GM19463 (cell line): ENCODE results near the gene ZFAND2A.
"Not testable (repeated sequence)": the region's sequence is repeated elsewhere in the genome, so short reads cannot be mapped to it uniquely, and the experiment has no call there.

Experiments
- ATAC-seq: cut with Tn5 transposase; IDR thresholded peaks from one replicate; pipeline ENCODE4 v1.9.1; 2021; ENCODE audit warnings: mild to moderate bottlenecking, moderate library complexity; ENCODE audit not compliant: unreplicated experiment

ZFAND2A gene

DNA sequence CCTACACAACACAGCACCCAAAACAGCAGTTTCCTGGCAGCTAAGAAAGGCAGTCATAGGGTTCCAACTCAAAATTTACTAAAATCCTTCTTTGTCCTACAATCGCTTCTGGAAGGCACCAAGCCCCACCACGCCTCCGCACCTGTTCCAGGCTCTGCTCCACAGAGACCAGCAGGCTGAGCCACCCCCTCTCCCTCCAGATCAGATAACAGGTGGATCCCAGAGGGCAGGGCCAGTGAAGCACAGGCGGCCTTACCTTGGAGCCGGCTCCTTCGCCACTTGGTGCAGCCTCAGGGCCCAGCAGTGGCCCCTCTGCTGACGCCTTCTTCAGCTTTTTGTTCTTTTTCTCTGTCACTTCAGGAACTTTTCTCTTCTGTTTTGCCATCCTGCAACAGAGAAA lies 33.0 kb downstream of the ZFAND2A start:
- no peak for ATAC-seq

DNA sequence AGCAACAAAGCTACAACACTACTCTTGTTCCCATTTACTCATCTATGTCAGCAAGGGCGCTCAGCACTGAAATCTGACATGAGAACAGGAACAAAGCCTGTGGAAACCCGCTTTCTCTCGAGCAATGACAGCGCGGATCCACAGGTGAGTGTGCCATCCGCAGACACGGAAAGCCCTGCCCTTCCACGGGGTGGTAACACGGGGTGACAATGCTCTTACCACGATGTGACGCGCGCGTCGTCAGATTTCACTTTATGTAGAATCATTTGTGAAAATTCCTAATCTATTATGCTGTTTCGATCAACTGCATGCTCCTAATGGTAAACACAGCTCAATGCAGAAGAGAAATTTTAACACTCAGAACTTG lies 34.4 kb downstream of the ZFAND2A start:
- no peak for ATAC-seq

DNA sequence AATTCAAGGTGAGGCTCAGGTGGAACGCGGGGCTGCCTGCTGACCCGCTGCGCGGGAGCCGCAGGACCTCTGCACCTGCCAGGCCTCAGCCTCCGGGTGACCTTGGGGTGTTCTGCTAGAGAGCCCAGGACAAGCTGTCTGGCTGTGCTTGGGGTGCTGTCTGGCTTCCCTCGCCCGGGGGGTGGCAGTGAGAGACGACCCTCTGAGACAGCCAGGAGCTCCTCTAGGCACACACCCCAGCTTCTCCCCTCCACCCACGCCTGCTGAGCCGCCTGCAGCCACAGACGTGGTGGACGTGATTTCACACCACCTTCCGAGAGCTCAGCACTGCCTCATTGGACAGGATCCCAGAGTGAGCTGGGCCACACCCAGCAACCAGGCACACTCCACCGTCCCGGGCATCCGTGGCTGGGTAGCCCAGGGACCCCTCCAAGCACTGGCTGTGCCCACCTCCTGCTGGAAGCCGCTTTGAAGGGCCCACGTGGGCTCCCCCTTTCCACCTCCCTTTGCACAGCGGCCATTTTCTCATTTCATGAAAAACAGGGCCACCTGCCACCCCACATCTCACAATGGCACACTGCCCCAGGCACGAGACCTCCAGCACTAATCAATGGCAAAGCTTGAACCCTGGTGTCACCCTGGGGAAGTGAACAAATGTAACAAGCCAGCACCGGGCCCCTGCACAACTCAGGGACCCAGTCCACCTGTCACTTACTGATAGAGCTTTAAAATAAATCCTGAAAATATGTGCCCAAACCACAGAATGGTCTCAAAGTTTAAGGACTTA lies 35.0 kb downstream of the ZFAND2A start:
- no peak for ATAC-seq

DNA sequence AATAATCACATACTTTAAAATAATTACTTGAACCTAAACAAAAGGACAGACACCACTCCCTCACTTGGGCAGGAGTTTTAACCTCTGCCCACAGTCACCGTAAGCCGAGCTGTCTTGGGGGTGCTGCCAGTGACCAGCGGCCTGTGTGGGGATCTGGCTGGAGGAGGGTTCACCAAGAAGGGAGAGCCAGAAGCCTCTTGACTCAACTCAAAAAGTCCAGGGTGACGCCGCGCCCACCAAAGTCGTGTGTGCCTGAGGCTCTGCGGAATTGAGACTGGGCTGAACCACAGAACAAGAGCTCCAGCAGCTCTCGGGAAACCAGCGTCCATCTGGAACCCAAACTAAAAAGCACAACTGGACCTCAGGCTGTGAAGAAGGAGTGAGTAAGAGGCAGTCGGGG lies 35.8 kb downstream of the ZFAND2A start:
- ATAC-seq = no peak

DNA sequence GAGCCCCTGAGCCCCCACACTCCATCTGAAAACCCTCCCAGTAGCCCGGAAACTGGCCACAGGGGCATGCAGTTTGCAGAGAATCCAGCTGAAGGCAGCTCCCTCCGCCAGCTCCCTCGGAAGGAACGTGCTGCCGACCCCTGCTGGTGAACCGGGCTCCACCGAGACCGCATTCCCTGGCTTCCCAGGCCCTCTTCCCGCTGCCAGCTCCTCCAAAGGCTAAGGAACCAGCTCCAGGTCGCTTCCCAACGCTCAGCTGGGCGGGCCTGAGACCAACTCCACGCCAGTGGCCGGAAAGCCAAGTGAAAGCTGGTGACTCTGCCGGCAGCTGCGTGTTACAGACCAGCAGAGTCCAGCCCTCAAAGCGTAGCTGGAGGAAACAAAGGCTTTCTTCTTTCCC lies 36.3 kb downstream of the ZFAND2A start:
- ATAC-seq = no peak

DNA sequence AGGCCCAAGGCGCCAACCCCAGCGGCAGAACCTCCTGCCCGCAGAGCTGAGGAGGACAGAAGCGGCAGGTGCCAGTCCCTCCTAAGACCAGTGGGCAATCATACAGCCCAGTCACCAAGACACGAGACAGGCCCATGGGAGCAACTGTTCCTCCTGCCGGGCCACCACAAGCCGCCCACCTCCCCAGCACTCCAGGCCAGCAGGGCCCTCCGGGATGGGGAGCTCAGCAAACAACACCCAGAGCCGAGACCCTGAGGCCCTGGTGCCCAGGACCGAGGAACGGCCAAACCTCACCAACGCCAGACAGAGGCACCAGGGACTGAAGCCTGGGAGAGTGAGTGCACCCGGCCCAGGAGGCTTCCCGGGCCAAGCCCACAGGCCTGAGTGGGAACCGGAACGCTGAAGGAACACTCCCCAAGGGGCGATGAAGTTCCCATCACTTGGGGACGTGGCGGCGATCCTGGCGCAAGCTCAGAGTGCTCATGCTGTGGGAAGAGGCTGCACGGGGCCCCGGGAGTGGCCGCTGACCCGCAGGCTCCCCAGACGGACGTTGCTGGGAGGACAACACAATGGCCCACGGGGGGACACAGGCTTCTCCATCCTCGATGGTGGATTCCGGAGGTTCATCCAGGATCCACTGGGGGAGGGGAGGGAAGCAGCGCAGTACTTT lies 37.0 kb downstream of the ZFAND2A start:
- no peak for ATAC-seq

DNA sequence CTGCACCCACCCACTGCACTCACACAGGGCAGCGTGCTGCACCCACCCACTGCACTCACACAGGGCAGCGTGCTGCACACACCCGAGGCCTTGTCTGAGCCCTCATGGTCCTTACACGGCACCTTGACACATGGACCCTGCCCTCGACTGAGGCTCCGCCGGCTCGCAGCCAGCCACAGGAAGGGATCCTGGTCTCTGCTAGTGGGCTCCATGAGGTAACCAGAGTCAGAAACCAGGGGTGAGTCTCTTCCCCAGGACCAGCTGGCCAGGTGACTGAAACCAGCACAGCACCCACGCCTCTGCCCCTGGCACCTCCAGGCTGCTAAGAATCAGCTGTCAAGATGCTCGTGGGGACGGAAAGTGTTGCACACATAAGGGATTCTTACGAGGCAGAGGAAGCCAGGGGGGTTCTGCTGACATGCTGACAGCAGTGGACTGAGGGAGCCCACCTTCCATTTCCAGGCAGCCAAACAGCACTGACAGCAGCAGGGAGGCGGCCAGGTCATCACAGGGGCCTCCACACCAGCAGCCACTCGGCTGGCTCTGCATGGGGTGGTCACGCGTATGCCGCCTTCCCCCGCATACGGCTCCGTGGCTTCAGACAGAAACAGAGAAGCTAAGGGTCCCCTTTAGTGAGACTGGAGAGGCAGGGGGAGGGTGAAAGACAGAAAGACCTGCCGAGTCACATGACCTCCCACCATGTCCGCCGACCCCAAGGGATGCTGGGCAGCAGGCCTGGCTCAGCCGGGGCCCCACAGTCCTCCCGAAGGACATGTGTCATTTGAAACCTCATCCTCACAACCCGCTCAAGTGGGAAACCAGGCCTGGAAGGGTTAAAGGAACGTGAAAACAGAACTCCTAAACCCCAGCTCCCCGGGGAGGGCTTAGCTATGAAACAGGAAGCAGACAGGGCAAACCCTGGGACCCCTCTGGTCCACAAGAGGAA lies 37.8 kb downstream of the ZFAND2A start:
- no peak for ATAC-seq

DNA sequence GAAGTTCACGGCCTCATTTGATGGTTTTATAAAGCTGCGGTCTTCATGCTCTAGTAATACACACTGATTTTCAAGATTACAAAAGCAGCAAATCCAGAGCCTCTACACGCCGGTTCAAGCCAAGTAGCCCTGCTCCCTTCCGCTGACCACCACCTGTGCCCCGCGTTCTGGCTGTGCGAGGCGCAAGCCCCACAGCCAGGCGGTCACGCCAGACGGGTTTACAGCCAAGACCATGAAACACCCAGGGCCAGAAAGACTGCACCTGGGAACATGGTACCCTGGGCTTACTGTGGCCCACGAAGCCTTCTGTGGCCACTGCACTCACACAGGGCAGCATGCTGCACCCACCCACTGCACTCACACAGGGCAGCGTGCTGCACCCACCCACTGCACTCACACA lies 38.5 kb downstream of the ZFAND2A start:
- ATAC-seq = no peak

DNA sequence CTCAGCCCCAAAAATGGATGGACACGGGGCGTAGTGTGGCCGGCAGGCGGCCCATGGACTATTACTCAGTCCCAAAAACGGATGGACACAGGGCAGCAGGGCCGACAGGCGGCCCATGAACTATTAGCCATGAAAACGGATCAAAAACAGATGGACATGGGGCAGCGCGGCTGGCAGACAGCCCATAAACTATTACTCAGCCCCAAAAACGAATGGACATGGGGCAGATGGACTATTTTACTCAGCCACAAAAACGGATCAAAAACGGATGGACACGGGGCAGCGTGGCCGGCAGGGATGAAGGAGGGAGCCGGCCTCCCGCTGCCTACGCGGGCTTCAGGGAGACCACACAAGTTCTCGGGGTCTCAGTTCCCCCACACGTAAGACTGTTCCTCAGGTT lies 39.2 kb downstream of the ZFAND2A start:
- ATAC-seq = no peak

DNA sequence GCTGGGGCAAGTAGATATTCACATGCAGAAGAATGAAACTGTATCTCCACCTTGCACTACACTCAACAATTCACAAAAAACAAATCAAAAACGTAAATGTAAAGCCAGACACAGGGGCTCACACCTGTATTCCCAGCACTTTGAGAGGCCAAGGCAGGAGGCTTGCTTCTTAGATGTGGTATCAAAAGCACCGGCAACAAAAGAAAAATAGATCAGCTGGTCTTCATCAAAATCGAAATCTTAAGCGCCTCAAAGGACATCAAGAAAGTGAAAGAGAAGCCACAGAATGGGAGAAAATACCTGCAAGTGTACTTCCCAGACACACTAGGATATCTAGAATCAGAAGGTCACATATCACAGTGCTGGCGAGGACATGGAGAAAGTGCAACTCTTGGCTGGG lies 40.8 kb downstream of the ZFAND2A start:
- ATAC-seq = no peak

DNA sequence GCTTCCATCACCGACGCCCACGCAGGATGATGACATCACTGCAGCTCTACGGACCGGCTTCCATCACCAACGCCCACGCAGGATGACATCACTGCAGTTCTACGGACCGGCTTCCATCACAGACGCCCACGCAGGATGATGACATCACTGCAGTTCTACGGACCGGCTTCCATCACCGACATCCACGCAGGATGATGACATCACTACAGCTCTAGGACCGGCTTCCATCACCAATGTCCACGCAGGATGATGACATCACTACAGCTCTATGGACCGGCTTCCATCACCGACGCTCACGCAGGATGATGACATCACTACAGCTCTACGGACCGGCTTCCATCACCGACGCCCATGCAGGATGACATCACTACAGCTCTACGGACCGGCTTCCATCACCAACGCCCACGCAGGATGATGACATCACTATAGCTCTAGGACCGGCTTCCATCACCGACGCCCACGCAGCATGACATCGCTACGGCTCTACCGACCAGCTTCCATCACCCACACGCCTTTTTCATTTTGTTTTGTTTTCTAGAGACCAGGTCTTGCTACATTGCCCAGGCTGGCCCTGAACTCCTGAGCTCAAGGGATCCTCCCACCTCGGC lies 42.6 kb downstream of the ZFAND2A start:
- ATAC-seq = no peak

DNA sequence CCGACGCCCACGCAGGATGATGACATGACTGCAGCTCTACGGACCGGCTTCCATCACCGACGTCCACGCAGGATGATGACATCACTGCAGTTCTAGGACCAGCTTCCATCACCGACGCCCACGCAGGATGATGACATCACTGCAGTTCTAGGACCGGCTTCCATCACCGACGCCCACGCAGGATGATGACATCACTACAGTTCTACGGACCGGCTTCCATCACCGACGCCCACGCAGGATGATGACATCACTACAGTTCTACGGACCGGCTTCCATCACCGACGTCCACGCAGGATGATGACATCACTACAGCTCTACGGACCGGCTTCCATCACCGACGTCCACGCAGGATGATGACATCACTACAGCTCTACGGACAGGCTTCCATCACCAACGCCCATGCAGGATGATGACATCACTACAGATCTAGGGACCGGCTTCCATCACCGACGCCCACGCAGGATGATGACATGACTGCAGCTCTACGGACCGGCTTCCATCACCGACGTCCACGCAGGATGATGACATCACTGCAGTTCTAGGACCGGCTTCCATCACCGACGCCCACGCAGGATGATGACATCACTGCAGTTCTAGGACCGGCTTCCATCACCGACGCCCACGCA lies 43.5 kb downstream of the ZFAND2A start:
- ATAC-seq = not testable (repeated sequence)

DNA sequence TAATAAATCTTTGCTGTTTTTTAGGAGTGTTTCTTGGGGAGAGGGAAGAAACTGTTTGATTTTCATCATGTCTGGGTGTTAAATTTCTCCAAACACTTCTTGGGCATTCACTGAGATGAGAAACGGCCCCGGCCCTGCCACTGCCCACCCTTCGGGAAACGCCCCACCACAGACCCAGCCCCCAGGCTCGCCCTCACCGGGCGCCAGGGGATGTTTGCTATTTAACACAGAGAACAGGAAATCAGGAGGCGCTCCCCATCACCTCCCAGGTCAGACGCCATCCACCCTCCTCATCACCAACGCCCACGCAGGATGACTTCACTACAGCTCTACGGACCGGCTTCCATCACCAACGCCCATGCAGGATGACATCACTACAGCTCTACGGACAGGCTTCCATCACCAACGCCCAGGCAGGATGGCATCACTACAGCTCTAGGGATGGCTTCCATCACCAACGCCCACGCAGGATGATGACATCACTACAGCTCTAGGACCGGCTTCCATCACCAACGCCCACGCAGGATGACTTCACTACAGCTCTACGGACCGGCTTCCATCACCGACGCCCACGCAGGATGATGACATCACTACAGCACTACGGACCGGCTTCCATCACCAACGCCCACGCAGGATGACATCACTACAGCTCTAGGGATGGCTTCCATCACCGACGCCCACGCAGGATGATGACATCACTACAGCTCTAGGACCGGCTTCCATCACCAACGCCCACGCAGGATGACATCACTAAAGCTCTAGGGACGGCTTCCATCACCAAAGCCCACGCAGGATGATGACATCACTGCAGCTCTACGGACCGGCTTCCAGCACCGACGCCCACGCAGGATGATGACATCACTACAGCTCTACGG lies 44.6 kb downstream of the ZFAND2A start:
- ATAC-seq = not testable (repeated sequence)

DNA sequence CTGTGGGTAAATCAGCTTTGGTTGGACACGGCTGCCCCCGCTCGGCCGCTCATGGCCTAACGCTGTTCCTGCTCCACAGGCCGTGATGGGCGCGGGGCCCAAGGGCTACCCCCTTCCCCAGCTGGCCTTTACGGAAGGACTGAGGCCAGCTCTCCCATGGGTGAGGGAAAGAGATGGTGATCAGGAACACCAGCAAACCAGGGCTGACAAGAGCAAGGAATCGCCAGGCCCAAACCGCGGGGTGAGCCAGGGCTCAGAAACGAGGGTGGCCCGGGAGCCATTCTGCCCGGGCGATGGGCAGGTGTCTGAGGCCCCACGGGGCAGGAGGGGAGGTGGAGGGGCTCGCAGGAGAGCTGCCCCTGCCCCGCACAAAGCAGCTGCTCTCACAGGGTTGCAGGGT lies 45.5 kb downstream of the ZFAND2A start:
- ATAC-seq = no peak

DNA sequence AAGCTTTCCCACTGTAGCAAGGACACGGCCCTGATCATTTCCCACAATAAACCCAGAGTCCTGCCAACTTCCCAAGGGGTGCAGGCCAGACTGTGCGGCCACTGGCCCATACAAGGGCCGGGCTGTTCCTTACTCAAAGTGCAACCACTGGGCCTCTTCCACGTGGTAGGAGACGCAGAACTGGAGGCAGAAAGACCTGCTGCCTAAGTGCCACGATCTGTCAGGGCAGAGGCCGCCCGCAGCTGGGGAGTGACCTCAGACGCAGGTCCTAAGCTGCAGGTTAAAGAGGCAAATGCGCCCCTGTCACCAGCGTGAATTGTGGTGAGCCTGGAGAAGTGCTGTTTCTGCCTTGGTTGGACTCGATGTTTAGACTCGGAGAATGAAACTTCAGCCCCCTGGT lies 45.9 kb downstream of the ZFAND2A start:
- ATAC-seq = no peak

DNA sequence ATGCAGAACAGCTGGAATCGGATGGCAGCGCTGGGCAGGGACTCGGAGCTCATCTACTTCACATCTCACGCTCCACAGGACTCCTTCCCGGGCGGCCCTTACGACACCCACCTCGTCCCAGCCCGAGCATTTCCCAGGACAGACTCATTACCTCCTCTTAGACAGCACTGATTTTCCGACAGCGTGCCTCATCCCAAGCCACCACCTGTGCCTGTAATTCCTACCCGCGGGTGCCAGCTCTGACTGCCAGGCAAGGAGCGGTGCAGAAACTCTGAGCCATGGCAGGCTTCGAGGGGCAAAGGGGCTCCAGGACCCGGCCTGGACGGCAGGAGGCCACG lies 46.5 kb downstream of the ZFAND2A start:
- ATAC-seq = no peak

DNA sequence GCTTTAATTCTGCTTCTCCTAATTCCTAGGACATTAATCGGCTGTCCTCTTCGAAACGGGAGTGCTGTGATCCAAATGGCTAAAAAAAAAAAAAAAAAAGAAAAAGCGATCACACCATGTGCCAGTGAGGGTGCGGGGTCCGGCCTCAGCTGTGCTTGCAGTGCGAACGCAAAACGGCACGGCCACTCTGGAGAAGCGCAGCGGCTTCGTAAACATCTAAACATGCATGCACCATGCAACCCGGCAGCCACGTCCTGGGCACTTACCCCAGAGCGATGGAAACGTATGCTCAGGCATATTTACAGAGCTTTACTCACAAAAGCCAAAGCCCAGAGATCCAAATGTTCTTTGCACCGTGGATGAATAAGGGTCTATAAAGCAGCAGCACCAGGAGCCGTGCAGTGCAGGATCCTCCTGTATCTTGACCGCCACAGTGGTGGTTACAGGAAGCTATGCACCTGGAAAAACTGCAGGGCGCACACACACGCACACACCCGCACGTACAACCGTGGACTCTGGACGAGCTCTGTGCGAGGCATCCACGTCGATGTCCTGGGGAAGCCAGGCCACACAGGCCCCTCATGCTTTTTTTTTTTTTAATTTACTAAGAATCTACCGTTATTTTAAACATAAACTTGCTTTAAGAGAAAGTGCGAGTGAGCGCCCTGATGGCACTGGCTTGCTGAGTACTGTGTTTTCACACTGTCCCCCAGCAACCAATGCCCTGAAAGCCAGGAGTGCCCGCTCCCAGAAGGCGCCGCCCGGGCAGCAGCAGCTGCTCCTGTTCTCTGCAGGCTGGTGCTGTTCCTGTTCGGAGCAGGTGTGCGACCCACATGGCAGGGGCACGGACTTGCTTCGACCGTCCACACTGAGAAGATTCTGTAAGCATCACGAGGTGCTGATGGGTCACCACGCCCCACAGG lies 47.1 kb downstream of the ZFAND2A start:
- ATAC-seq = no peak

DNA sequence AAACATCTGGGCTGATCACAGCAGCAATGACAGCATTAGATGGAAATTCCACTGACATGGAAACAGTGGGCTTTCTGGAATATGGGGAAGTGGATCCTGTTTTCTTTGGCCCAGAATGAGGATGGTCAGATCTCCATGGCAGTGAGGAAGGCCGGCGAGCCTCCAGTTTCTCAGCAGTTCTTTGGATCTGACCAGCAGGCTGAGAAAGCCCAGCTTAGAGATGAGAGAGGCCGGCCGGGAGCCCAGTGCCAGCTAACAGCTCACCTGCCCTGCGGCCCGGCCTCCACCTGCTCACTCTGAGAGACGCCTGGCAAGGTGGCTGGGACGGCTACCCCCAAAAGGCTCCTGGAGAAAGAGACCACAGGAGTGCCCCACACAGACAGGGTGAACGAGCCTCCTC lies 47.9 kb downstream of the ZFAND2A start:
- no peak for ATAC-seq

DNA sequence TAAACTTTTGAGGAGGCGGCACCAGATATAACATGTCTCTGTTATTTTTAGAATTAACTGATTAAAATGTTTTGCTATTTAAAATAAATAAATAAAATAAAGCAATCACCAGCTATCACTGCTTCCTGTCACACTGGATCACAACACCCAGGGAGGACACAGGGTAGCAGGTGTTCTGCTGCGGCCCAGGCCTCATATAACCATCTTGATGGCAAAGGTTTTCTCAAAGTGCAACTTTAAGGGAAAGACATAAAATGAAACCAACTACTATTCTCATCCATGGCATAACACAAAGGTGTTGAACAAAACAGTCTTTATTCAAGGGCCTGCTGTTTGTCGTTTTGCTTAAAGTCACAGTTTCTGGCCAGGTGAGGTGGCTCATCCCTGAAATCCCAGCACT lies 48.8 kb downstream of the ZFAND2A start:
- ATAC-seq = no peak
